ENCODE results near the gene DOCK3.
"Not testable (repeated sequence)": the region's sequence is repeated elsewhere in the genome, so short reads cannot be mapped to it uniquely, and the experiment has no call there.

Gene DOCK3

GRCh38 chr3:51379746-51380455, 705.2 kb downstream of the DOCK3 start:
- no peak for DNase-seq

GRCh38 chr3:51380601-51381332, 706.0 kb downstream of the DOCK3 start:
- DNase-seq = no peak

GRCh38 chr3:51381333-51381705, 706.6 kb downstream of the DOCK3 start:
- DNase-seq = no peak

- no peak for DNase-seq
These were observed 707.5 kb downstream of the DOCK3 start for GRCh38 chr3:51382076-51382745.

GRCh38 chr3:51382947-51383578, 708.3 kb downstream of the DOCK3 start:
- DNase-seq = no peak

GRCh38 chr3:51384055-51384725, 709.5 kb downstream of the DOCK3 start:
- no peak for DNase-seq

GRCh38 chr3:51384726-51385473, 710.2 kb downstream of the DOCK3 start, which contains the start of gene MANF:
Gene MANF (plus strand): TSS chr3:51385291. CDS start chr3:51385343, 52 bp downstream.
- peak; percentile 92 for DNase-seq

GRCh38 chr3:51385621-51386091, 710.9 kb downstream of the DOCK3 start:
- no peak for DNase-seq

- DNase-seq = no peak
These were observed 711.6 kb downstream of the DOCK3 start for GRCh38 chr3:51386159-51386851.

GRCh38 chr3:51386852-51387229, 712.1 kb downstream of the DOCK3 start:
- DNase-seq = no peak

- not testable (repeated sequence) for DNase-seq
These were observed 712.6 kb downstream of the DOCK3 start for GRCh38 chr3:51387281-51387680.

GRCh38 chr3:51388286-51389029, 713.7 kb downstream of the DOCK3 start:
- DNase-seq = no peak

GRCh38 chr3:51389423-51390183, 714.9 kb downstream of the DOCK3 start:
- peak; percentile 19 for DNase-seq

- DNase-seq = no peak
These were observed 715.7 kb downstream of the DOCK3 start for GRCh38 chr3:51390246-51391074.

GRCh38 chr3:51391075-51391565, 716.4 kb downstream of the DOCK3 start, which contains the start of gene RBM15B:
Gene RBM15B (plus strand): TSS chr3:51391285. CDS start chr3:51391400, 115 bp downstream.
- peak; percentile 93 for DNase-seq

GRCh38 chr3:51391566-51392354, 717.0 kb downstream of the DOCK3 start:
- DNase-seq = no peak

- no peak for DNase-seq
These were observed 717.8 kb downstream of the DOCK3 start for GRCh38 chr3:51392355-51393133.
